NB4 (cell line): ENCODE measurements around the gene ABHD4.

Experiments
- CTCF ChIP-seq: IDR thresholded peaks from one replicate; pipeline ENCODE4 v1.5.1; 2012; ENCODE audit warnings: low read depth, low read length
- MYC ChIP-seq: IDR thresholded peaks from 2 replicates; pipeline ENCODE4 v1.6.1; 2011; ENCODE audit warnings: low read depth, low read length
- POLR2A ChIP-seq: IDR thresholded peaks from 2 replicates; pipeline ENCODE4 v1.6.1; 2011; ENCODE audit warnings: mild to moderate bottlenecking; ENCODE audit not compliant: insufficient read length; ENCODE audit errors: extremely low read depth
- TF ChIP-seq, protein P1 (sequence below): IDR thresholded peaks from 2 replicates; pipeline ENCODE4 v1.6.1; 2011; ENCODE audit warnings: low read depth, low read length

DNA sequence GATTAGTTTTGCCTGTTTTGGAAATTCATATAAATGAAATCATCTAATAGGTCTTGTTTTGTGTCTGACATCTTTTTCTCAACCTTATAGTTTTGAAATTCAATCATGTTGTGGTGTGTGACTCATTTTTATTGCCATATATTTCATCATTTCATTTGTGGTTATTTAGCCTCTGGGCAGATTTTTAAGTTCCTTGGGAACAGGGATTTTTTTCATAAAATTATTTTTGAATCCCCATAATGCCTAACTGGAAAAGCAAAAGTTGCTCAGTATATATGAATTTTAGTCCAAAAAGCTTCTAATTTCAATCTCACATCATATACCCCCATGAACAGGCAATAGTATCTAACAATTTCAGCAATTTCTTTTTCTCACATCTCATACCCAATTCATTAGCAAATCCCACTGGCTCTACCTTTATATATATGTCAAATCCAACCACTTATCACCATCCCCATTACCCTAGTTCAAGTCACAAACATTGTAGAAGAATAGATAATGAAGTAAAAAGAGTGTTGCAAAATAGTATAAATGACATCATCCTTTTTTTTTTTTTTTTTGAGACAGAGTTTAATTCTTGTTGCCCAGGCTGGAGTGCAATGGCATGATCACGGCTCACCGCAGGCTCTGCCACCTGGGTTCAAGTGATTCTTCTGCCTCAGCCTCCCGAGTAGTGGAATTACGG lies 48.6 kb downstream of the ABHD4 start:
- TF ChIP-seq CTCF (no peak), POLR2A (no peak), MYC (no peak)
- TF ChIP-seq, protein P1, sequence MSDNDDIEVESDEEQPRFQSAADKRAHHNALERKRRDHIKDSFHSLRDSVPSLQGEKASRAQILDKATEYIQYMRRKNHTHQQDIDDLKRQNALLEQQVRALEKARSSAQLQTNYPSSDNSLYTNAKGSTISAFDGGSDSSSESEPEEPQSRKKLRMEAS, result no peak
